Measurements from ENCODE around the gene WNT9B. TPM values are rescaled to one million over a fixed set of nuclear protein-coding genes. Genes with fewer than 3 reads are reported as not detected.

The WNT9B gene
- total RNA-seq, 3 donors from 2014 or later, result 2.0 to 2.4 TPM; not detected in 1

DNA sequence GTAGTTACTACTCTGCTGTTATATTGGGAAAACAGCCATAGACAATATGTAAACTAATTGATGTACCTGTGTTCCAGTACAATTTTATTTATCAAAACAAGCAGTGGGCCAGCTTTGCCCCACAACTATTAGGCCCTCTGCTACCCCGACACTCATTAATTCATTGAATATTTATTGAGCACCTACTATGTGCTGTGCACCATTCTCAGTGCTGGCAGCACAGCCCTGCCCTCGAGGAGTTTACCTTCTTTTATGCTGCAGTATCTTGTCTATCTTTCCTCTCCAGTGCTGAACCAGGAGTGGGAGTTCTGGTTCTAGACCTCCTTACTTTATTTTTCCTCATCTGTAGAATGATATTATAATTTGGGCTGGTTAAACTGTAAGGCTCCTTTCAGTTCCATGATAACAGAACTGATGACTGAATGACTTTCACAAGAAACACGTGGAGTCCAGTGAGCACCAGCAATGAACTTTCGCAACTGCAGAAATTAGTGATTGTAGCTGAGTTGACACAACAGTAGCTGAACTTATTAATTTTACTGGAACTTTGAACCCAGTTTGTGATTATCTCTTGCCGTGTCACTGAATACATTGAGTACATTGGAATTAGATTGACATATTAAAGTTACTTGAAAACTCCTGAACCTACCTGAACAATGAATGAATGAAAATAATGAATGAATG is 73.9 kb downstream of the WNT9B start:
- Histone ChIP-seq H3K36me3 (no peaks in the 10 kb centered on the region), H3K4me3 (no peak overlapping the region), H3K27ac (no peak overlapping the region), H3K27me3 (no peaks in the 10 kb centered on the region), H3K9me3 (no peaks in the 10 kb centered on the region), H3K4me1 (no peaks in the 10 kb centered on the region)
- intact Hi-C loops (cut with DNase I; ENCODE audit: low total_unique reads), result no loop called here
- no peak for DNase-seq (ENCODE audit: low spot score in 2 of 2)
- TF ChIP-seq POLR2AphosphoS5 (IDR thresholded peaks at IDR 0.05), result no peak
- TF ChIP-seq POLR2A (IDR thresholded peaks at IDR 0.05), result no peak
- TF ChIP-seq, protein P1, sequence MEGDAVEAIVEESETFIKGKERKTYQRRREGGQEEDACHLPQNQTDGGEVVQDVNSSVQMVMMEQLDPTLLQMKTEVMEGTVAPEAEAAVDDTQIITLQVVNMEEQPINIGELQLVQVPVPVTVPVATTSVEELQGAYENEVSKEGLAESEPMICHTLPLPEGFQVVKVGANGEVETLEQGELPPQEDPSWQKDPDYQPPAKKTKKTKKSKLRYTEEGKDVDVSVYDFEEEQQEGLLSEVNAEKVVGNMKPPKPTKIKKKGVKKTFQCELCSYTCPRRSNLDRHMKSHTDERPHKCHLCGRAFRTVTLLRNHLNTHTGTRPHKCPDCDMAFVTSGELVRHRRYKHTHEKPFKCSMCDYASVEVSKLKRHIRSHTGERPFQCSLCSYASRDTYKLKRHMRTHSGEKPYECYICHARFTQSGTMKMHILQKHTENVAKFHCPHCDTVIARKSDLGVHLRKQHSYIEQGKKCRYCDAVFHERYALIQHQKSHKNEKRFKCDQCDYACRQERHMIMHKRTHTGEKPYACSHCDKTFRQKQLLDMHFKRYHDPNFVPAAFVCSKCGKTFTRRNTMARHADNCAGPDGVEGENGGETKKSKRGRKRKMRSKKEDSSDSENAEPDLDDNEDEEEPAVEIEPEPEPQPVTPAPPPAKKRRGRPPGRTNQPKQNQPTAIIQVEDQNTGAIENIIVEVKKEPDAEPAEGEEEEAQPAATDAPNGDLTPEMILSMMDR (IDR thresholded peaks at IDR 0.05), result no peak

DNA sequence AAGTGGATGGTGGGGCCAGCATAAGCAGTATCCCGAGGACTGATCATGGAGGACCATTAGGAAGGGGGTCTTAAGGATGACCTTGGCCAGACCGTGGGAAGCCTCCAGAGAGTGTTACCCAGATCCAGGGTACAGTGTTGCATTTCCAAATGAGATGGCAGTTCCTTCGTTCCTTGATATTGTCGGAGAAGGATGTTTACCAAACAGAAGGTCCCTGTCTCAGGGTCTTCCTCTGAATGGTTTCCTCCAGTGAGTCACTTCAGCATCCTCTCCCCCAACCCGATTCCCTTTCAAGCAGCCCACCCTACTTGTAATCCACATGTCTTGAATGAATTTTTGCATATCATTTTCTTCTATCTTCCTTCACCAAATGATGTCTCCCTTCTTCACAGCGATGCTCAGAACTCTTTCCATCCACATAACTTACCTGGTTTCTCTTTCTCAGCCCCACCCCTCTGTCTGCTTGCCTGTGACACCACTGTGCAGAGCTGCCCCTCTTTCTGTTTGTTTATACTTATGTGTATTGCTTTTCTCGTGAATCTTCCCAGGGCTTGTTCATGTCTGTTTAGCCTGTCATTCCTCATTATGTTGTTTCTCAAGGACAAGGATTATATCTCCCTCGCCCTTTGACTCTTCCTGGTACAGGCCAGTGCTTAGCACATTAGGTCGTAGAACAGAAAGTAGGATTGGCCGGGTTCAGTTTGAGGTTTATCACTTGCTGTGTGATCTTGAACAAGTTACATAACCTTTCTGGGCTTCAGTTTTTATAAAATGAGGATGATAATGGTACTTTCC is 77.3 kb downstream of the WNT9B start:
- DNase-seq (ENCODE audit: low spot score in 2 of 2), result no peak
- Histone ChIP-seq H3K4me3 (no peak overlapping the region), H3K4me1 (no peaks in the 10 kb centered on the region), H3K9me3 (no peaks in the 10 kb centered on the region), H3K27ac (no peak overlapping the region), H3K27me3 (no peaks in the 10 kb centered on the region), H3K36me3 (peaks cover 6% of the 10 kb centered on the region)
- TF ChIP-seq POLR2AphosphoS5 (IDR thresholded peaks at IDR 0.05), result no peak
- no peak for TF ChIP-seq POLR2A (IDR thresholded peaks at IDR 0.05)
- TF ChIP-seq, protein P1 (IDR thresholded peaks at IDR 0.05), result no peak
- intact Hi-C loops (cut with DNase I; ENCODE audit: low total_unique reads), result no loop called here

DNA sequence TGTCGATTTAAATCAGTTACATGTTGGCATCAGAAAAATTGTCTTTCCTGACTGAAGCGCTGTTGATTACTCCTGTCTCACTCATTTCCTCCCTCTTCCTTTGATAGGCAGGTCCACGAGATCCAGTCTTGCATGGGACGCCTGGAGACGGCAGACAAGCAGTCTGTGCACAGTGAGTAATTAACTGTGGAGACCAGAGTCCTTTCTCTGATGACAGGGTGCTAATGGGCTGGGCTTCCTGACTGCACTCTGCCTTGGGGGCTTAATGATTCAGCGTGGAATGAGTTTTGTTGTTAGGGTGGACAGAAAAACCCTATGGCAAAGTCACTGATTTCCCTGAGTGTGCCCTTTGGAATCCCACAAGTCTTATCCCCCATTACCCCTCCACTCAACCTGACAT is 78.0 kb downstream of the WNT9B start:
- intact Hi-C loops (cut with DNase I; ENCODE audit: low total_unique reads), result no loop called here
- Histone ChIP-seq H3K27me3 (no peaks in the 10 kb centered on the region), H3K4me3 (no peak overlapping the region), H3K4me1 (no peaks in the 10 kb centered on the region), H3K9me3 (no peaks in the 10 kb centered on the region), H3K36me3 (peaks cover 6% of the 10 kb centered on the region), H3K27ac (no peak overlapping the region)
- DNase-seq (ENCODE audit: low spot score in 2 of 2), result no peak
- no peak for TF ChIP-seq POLR2AphosphoS5 (IDR thresholded peaks at IDR 0.05)
- TF ChIP-seq, protein P1 (IDR thresholded peaks at IDR 0.05), result no peak
- no peak for TF ChIP-seq POLR2A (IDR thresholded peaks at IDR 0.05)

DNA sequence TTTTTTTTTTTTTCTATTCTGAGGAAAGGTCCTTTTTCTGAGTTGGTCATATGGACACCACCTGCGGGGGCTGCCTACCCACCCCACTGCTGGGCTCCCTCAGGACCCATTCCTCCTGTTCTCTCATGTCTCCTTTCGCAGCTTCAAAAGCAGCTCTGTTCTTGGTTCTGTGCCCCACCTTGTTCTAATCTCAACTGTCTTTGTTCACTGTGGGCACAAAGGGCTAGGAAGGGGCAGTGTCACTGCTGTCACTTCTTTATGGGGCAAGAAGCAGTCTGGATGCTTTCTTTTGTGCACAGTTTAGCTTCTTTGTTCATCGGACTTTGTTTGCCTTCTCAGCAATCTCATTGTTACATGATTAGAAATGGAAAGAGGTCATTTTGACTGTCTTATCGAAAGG is 78.7 kb downstream of the WNT9B start:
- TF ChIP-seq, protein P1 (IDR thresholded peaks at IDR 0.05), result no peak
- TF ChIP-seq POLR2A (IDR thresholded peaks at IDR 0.05), result no peak
- TF ChIP-seq POLR2AphosphoS5 (IDR thresholded peaks at IDR 0.05), result no peak
- no peaks in the 10 kb centered on the region for H3K27me3 ChIP-seq
- DNase-seq (ENCODE audit: low spot score in 2 of 2), result no peak
- intact Hi-C loops (cut with DNase I; ENCODE audit: low total_unique reads), result no loop called here
- no peak overlapping the region for H3K4me3 ChIP-seq
- no peak overlapping the region for H3K27ac ChIP-seq
- H3K9me3 ChIP-seq, result no peaks in the 10 kb centered on the region
- no peaks in the 10 kb centered on the region for H3K4me1 ChIP-seq
- peaks cover 6% of the 10 kb centered on the region for H3K36me3 ChIP-seq

DNA sequence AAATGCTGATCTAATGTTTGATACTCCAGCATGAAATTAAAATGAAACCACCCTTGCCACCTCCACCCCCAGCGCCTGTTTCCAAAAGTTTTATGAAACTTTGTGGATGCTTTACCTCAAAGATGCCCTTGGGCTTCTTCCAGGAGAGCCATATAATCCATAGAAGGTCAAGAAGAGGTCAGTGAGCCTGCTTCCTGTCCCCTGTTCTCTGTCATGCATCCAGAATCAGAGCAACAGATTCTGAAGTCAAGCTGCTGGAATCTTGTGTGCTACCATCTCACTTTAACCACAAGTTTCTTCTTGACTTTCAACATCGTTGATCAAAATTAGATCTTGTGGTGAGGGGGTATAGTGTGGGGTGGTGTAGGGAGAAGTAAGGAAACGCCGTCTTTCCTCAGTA is 80.2 kb downstream of the WNT9B start:
- intact Hi-C loops (cut with DNase I; ENCODE audit: low total_unique reads), result no loop called here
- H3K4me1 ChIP-seq, result no peaks in the 10 kb centered on the region
- TF ChIP-seq POLR2AphosphoS5 (IDR thresholded peaks at IDR 0.05) (no peak), POLR2A (IDR thresholded peaks at IDR 0.05) (no peak)
- TF ChIP-seq, protein P1 (IDR thresholded peaks at IDR 0.05), result no peak
- H3K9me3 ChIP-seq, result no peaks in the 10 kb centered on the region
- H3K4me3 ChIP-seq, result no peak overlapping the region
- no peaks in the 10 kb centered on the region for H3K27me3 ChIP-seq
- H3K36me3 ChIP-seq, result peaks cover 6% of the 10 kb centered on the region
- no peak overlapping the region for H3K27ac ChIP-seq
- DNase-seq (ENCODE audit: low spot score in 2 of 2), result no peak
